T-helper 2 cell treated with Interferon-gamma antibody and Interleukin-4, amounts not matched to agents 100 ng/mL and 5 ng/mL, for 36 hours (primary cell): ENCODE results near the gene USP17L19. TPM values are rescaled to one million over a fixed set of nuclear protein-coding genes. Genes with fewer than 3 reads are reported as not detected.
"Not testable (repeated sequence)": the region's sequence is repeated elsewhere in the genome, so short reads cannot be mapped to it uniquely, and the experiment has no call there.

Experiments used
- intact Hi-C: fragments of 100-400 bp; cut with micrococcal nuclease; formaldehyde crosslinking; loops from one replicate; pipeline ENCODE4 v1.15.1; 2023
- total RNA-seq: library from RNA; stranded (reverse); gene quantifications from 2 replicates; pipeline ENCODE4 v1.2.3, GENCODE V29; 2022

Gene USP17L19
- not detected in 2 replicates for total RNA-seq

- intact Hi-C loops: not testable (repeated sequence)
Measured at GRCh38 chr4:9253078-9253477, at the start of gene USP17L19. TSS of gene USP17L19 (plus strand) at chr4:9253378. CDS start at chr4:9253378, 0 bp downstream.

DNA sequence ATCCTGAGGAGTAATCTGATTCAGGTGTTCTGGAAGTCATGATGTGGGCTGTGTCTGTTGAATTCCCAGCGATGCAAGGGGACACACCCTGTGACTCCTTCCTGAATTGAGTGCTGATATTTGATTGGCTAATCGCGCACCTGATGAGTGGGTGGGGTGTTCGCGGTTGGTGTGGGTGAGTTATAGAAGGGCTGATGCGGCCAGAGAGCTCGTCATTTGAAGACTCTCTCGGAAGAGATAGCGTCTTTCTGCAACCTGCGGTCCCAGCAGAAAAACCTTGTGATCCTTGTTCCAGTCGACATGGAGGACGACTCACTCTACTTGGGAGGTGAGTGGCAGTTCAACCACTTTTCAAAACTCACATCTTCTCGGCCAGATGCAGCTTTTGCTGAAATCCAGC, 42.8 kb upstream of the USP17L19 start, which contains the start of gene USP17L10:
TSS of gene USP17L10 (plus strand) at position 301 of the 400 bp plus-strand sequence. CDS start at position 301, 0 bp downstream.
- intact Hi-C loops: not testable (repeated sequence)

GRCh38 chr4:9214701-9215100, 38.5 kb upstream of the USP17L19 start:
- intact Hi-C loops: not testable (repeated sequence)

- intact Hi-C loops: not testable (repeated sequence)
Measured at GRCh38 chr4:9215105-9215504, 38.1 kb upstream of the USP17L19 start, which contains the start of gene USP17L11. TSS of gene USP17L11 (plus strand) at chr4:9215405. CDS start at chr4:9215405, 0 bp downstream.

- intact Hi-C loops: not testable (repeated sequence)
Measured at GRCh38 chr4:9219852-9220251, 33.3 kb upstream of the USP17L19 start, which contains the start of gene USP17L12. TSS of gene USP17L12 (plus strand) at chr4:9220152. CDS start at chr4:9220152, 0 bp downstream.

DNA sequence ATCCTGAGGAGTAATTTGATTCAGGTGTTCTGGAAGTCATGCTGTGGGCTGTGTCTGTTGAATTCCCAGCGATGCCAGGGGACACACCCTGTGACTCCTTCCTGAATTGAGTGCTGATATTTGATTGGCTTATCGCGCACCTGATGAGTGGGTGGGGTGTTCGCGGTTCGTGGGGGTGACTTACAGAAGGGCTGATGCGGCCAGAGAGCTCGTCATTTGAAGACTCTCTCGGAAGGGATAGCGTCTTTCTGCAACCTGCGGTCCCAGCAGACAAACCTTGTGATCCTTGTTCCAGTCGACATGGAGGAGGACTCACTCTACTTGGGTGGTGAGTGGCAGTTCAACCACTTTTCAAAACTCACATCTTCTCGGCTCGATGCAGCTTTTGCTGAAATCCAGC, 28.6 kb upstream of the USP17L19 start, which contains the start of gene USP17L13:
TSS of gene USP17L13 (plus strand) at position 301 of the 400 bp plus-strand sequence. CDS start at position 301, 0 bp downstream.
- intact Hi-C loops: not testable (repeated sequence)

GRCh38 chr4:9230249-9230648, 22.9 kb upstream of the USP17L19 start:
- intact Hi-C loops: not testable (repeated sequence)

GRCh38 chr4:9234085-9234484, 19.1 kb upstream of the USP17L19 start, which contains the start of gene USP17L15:
TSS of gene USP17L15 (plus strand) at chr4:9234385. CDS start at chr4:9234385, 0 bp downstream.
- intact Hi-C loops: not testable (repeated sequence)

DNA sequence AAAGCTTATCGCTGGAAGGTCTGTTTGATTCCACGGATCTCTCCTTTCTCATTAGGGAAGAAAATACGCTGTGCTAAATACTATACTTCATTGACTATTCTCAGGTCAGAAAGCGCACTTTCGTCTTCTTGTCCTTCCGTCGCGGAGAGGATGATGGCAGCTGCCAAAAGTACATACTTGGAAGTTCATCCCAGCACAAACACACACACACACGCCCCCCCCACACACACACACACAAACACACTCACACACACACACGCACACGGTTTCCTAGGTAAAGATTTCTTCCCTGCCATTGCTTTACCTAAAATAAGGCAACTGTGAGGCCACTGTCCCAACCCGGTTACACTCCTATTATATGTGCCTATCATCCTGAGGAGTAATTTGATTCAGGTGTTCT, 14.7 kb upstream of the USP17L19 start:
- intact Hi-C loops: not testable (repeated sequence)

- intact Hi-C loops: not testable (repeated sequence)
Measured at GRCh38 chr4:9243579-9243978, 9.6 kb upstream of the USP17L19 start, which contains the start of gene USP17L17. TSS of gene USP17L17 (plus strand) at chr4:9243879. CDS start at chr4:9243879, 0 bp downstream.

GRCh38 chr4:9247953-9248680, 5.1 kb upstream of the USP17L19 start, which contains the start of gene USP17L18:
TSS of gene USP17L18 (plus strand) at chr4:9248630. CDS start at chr4:9248630, 0 bp downstream.
- intact Hi-C loops: not testable (repeated sequence)

GRCh38 chr4:9257824-9258223, 4.6 kb downstream of the USP17L19 start, which contains the start of gene USP17L20:
TSS of gene USP17L20 (plus strand) at chr4:9258124. CDS start at chr4:9258124, 0 bp downstream.
- intact Hi-C loops: not testable (repeated sequence)

- intact Hi-C loops: not testable (repeated sequence)
Measured at GRCh38 chr4:9262572-9262971, 9.4 kb downstream of the USP17L19 start, which contains the start of gene USP17L21. TSS of gene USP17L21 (plus strand) at chr4:9262872. CDS start at chr4:9262872, 0 bp downstream.

GRCh38 chr4:9267319-9267718, 14.1 kb downstream of the USP17L19 start, which contains the start of gene USP17L22:
TSS of gene USP17L22 (plus strand) at chr4:9267619. CDS start at chr4:9267619, 0 bp downstream.
- intact Hi-C loops: not testable (repeated sequence)

DNA sequence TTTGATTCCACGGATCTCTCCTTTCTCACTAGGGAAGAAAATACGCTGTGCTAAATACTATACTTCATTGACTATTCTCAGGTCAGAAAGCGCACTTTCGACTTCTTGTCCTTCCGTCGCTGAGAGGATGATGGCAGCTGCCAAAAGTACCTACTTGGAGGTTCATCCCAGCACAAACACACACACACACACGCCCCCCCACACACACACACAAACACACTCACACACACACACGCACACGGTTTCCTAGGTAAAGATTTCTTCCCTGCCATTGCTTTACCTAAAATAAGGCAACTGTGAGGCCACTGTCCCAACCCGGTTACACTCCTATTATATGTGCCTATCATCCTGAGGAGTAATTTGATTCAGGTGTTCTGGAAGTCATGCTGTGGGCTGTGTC, 18.5 kb downstream of the USP17L19 start:
- intact Hi-C loops: not testable (repeated sequence)

Other genes starting within 250 kb of the USP17L19 start
- gene FAM90A26, start 83.0 kb upstream of the USP17L19 start, total RNA-seq: not detected in 2 replicates
- not detected in 2 replicates for gene USP17L10, start 42.7 kb upstream of the USP17L19 start, total RNA-seq
- gene USP17L11, start 38.0 kb upstream of the USP17L19 start, total RNA-seq: not detected in 2 replicates
- not detected in 2 replicates for gene USP17L12, start 33.2 kb upstream of the USP17L19 start, total RNA-seq
- not detected in 2 replicates for gene USP17L13, start 28.5 kb upstream of the USP17L19 start, total RNA-seq
- gene USP17L15, start 19.0 kb upstream of the USP17L19 start, total RNA-seq: not detected in 2 replicates
- not detected in 2 replicates for gene USP17L17, start 9.5 kb upstream of the USP17L19 start, total RNA-seq
- gene USP17L18, start 4.7 kb upstream of the USP17L19 start, total RNA-seq: not detected in 2 replicates
- gene USP17L20, start 4.7 kb downstream of the USP17L19 start, total RNA-seq: not detected in 2 replicates
- gene USP17L21, start 9.5 kb downstream of the USP17L19 start, total RNA-seq: not detected in 2 replicates
- gene USP17L22, start 14.2 kb downstream of the USP17L19 start, total RNA-seq: not detected in 2 replicates
- not detected in 2 replicates for gene USP17L24, start 71.8 kb downstream of the USP17L19 start, total RNA-seq
- gene USP17L25, start 76.5 kb downstream of the USP17L19 start, total RNA-seq: not detected in 2 replicates
- not detected in 2 replicates for gene USP17L26, start 81.3 kb downstream of the USP17L19 start, total RNA-seq
- not detected in 2 replicates for gene USP17L5, start 86.0 kb downstream of the USP17L19 start, total RNA-seq
- gene USP17L27, start 90.8 kb downstream of the USP17L19 start, total RNA-seq: not detected in 2 replicates
- gene USP17L28, start 95.5 kb downstream of the USP17L19 start, total RNA-seq: not detected in 2 replicates
- not detected in 2 replicates for gene USP17L29, start 100.3 kb downstream of the USP17L19 start, total RNA-seq
- gene USP17L30, start 109.8 kb downstream of the USP17L19 start, total RNA-seq: not detected in 2 replicates
- gene DEFB131A, start 191.0 kb downstream of the USP17L19 start, total RNA-seq: not detected in 2 replicates